ENCODE results near the gene SPOCK1. TPM values are rescaled to one million over a fixed set of nuclear protein-coding genes. Genes with fewer than 3 reads are reported as not detected.

The SPOCK1 gene
- total and polyA plus RNA-seq, 4 experiments from 2014 or later, result not detected

DNA sequence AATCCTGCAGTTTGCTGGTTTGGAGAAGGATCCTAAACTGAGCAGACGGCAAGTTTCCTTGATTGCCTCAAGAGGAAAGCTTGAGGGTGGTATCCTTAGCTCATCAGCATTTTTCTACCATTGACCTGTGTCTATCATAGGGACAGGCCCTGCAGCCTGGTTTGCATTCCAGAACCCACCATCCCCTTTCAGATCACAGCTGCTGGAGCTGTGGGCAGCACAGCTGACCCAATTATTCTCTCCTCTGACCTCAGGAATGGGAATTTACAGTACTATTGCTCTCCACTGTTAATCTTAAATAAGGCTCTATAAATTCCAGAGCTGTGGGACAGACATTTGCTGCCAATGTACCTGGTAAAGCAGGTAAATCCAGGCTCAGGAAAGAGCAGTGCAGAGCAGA is 163.0 kb downstream of the SPOCK1 start:
- Histone ChIP-seq H3K27me3 (ENCODE audit: insufficient read depth, low read length) (no peaks in the 10 kb centered on the region), H3K4me3 (ENCODE audit: low read length in 2 of 2) (no peak overlapping the region), H3K9me3 (ENCODE audit: control insufficient read depth in 1 of 2, low read length in 2 of 2) (no peaks in the 10 kb centered on the region), H3K4me1 (ENCODE audit: insufficient read depth, low read length) (no peaks in the 10 kb centered on the region), H3K36me3 (ENCODE audit: insufficient read depth, low read length) (no peaks in the 10 kb centered on the region), H3K27ac (ENCODE audit: low read depth, low read length) (no peak overlapping the region)
- intact Hi-C loops (cut with micrococcal nuclease), result no loop called here
- H3K9me3 Mint-ChIP-seq, result peaks cover 0 to 2% (median 0%) of the 10 kb centered on the region in 8 donors
- CTCF ChIA-PET (ENCODE audit: partially characterized antibody), result no interaction called here
- no peaks in the 10 kb centered on the region for H3K27me3 Mint-ChIP-seq
- H3K36me3 Mint-ChIP-seq, result no peaks in the 10 kb centered on the region
- no peak for DNase-seq
- POLR2A ChIA-PET (ENCODE audit: partially characterized antibody), result no interaction called here
- H3K4me1 Mint-ChIP-seq, result no peaks in the 10 kb centered on the region
- H3K4me3 Mint-ChIP-seq, result no peak overlapping the region
- no peak overlapping the region for H3K27ac Mint-ChIP-seq

DNA sequence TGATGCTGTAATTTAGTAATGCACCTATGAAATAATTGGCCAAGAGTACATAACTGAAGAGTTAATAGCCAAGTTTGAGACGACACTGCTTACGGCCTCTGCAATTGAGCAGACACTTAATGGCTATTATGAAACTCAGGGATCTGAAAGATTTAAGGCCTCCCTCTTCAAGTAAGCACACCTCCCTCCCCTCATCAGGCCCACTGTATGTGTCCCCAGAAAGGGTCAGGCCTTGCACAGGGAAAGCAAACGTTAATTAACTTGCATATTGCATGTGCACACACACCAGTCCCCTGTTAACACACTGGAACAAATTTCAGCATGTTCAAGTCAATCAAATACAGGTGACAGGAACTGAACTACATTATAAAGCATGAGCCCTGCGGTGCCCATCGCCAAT is 163.6 kb downstream of the SPOCK1 start:
- POLR2A ChIA-PET (ENCODE audit: partially characterized antibody), result no interaction called here
- Mint-ChIP-seq H3K4me1 (no peaks in the 10 kb centered on the region), H3K9me3 (peaks cover 0 to 2% (median 0%) of the 10 kb centered on the region in 8 donors), H3K4me3 (no peak overlapping the region), H3K27me3 (no peaks in the 10 kb centered on the region), H3K27ac (no peak overlapping the region), H3K36me3 (no peaks in the 10 kb centered on the region)
- intact Hi-C loops (cut with micrococcal nuclease), result no loop called here
- H3K27ac ChIP-seq (ENCODE audit: low read depth, low read length), result no peak overlapping the region
- H3K4me1 ChIP-seq (ENCODE audit: insufficient read depth, low read length), result no peaks in the 10 kb centered on the region
- H3K36me3 ChIP-seq (ENCODE audit: insufficient read depth, low read length), result no peaks in the 10 kb centered on the region
- CTCF ChIA-PET (ENCODE audit: partially characterized antibody), result no interaction called here
- no peaks in the 10 kb centered on the region for H3K9me3 ChIP-seq (ENCODE audit: control insufficient read depth in 1 of 2, low read length in 2 of 2)
- no peak overlapping the region for H3K4me3 ChIP-seq (ENCODE audit: low read length in 2 of 2)
- DNase-seq, result no peak
- H3K27me3 ChIP-seq (ENCODE audit: insufficient read depth, low read length), result no peaks in the 10 kb centered on the region

DNA sequence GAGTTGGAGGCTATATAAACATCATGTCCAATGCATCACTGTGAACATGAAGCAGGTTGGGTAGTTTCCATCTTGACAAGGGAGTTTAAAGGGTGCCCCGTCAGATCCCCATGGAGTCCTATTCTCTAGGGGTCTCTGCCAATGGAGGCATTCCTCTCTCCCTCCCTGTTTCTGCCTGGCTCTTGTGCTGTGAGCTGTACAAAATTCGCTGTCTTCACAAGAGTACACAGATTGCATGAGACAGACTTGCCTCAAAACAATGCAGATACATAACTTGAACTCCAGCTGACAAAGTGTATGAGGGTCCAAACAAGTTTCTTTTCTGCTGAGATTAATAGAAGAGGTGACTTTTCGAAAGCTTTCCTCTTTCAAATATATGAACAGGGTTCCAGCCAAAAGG is 165.2 kb downstream of the SPOCK1 start:
- no peaks in the 10 kb centered on the region for H3K27me3 Mint-ChIP-seq
- no peaks in the 10 kb centered on the region for H3K4me1 Mint-ChIP-seq
- no peak overlapping the region for H3K27ac Mint-ChIP-seq
- no peaks in the 10 kb centered on the region for H3K36me3 Mint-ChIP-seq
- ChIA-PET POLR2A (ENCODE audit: partially characterized antibody) (no interaction called here), CTCF (ENCODE audit: partially characterized antibody) (no interaction called here)
- H3K9me3 ChIP-seq (ENCODE audit: control insufficient read depth in 1 of 2, low read length in 2 of 2), result no peaks in the 10 kb centered on the region
- H3K27ac ChIP-seq (ENCODE audit: low read depth, low read length), result no peak overlapping the region
- no peaks in the 10 kb centered on the region for H3K36me3 ChIP-seq (ENCODE audit: insufficient read depth, low read length)
- H3K4me3 ChIP-seq (ENCODE audit: low read length in 2 of 2), result no peak overlapping the region
- H3K4me3 Mint-ChIP-seq, result no peak overlapping the region
- no peaks in the 10 kb centered on the region for H3K27me3 ChIP-seq (ENCODE audit: insufficient read depth, low read length)
- H3K9me3 Mint-ChIP-seq, result peaks cover 0 to 2% (median 0%) of the 10 kb centered on the region in 8 donors
- no peak for DNase-seq
- no peaks in the 10 kb centered on the region for H3K4me1 ChIP-seq (ENCODE audit: insufficient read depth, low read length)
- intact Hi-C loops (cut with micrococcal nuclease), result no loop called here

DNA sequence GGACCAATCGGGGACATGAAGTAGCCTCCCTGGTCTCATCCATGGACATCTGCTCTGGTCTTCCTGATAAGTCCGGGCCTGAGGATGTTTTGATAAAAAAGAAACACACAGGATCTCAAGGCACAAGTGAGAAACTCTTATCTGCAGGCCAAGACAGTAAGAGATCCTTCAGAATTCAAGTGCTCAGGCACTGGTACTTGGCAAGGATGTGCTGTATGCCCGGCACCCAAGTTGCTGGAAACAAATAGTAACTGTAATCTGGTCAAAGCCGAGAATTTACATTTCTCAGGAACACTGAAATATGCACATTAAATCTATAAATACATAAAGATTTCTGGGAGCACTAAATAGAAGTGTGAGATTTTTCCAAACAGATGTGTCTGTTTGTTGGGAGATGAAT is 165.7 kb downstream of the SPOCK1 start:
- Histone ChIP-seq H3K27ac (ENCODE audit: low read depth, low read length) (no peak overlapping the region), H3K36me3 (ENCODE audit: insufficient read depth, low read length) (no peaks in the 10 kb centered on the region), H3K4me1 (ENCODE audit: insufficient read depth, low read length) (no peaks in the 10 kb centered on the region), H3K4me3 (ENCODE audit: low read length in 2 of 2) (no peak overlapping the region), H3K9me3 (ENCODE audit: control insufficient read depth in 1 of 2, low read length in 2 of 2) (no peaks in the 10 kb centered on the region), H3K27me3 (ENCODE audit: insufficient read depth, low read length) (no peaks in the 10 kb centered on the region)
- ChIA-PET CTCF (ENCODE audit: partially characterized antibody) (no interaction called here), POLR2A (ENCODE audit: partially characterized antibody) (no interaction called here)
- peaks cover 0 to 2% (median 0%) of the 10 kb centered on the region in 8 donors for H3K9me3 Mint-ChIP-seq
- no peaks in the 10 kb centered on the region for H3K27me3 Mint-ChIP-seq
- no peaks in the 10 kb centered on the region for H3K4me1 Mint-ChIP-seq
- intact Hi-C loops (cut with micrococcal nuclease), result no loop called here
- no peak overlapping the region for H3K4me3 Mint-ChIP-seq
- H3K36me3 Mint-ChIP-seq, result no peaks in the 10 kb centered on the region
- H3K27ac Mint-ChIP-seq, result no peak overlapping the region
- no peak for DNase-seq

DNA sequence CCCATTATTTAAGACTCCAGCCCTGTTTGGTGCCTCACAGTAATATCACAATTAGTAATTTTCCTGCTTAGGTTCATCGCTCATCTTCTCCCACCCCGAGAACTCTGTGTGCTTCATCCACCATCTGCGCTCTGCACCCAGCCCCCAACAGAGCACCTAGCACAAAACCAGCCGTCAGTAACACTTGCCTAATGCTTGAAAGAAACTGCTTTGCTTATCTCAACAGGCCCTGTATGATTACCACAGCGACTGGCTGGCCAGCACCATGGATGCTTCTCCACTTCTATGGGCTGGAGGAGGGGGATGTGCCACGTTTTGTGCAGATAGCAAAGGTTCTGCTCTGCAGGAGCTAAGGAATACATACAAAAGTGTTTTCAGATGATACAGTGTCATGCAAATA is 166.8 kb downstream of the SPOCK1 start:
- H3K27me3 Mint-ChIP-seq, result no peaks in the 10 kb centered on the region
- H3K9me3 ChIP-seq (ENCODE audit: control insufficient read depth in 1 of 2, low read length in 2 of 2), result no peaks in the 10 kb centered on the region
- POLR2A ChIA-PET (ENCODE audit: partially characterized antibody), result no interaction called here
- CTCF ChIA-PET (ENCODE audit: partially characterized antibody), result interaction anchor here (0.7 kb wide), 1 partner anchor 16 kb away, joined by 4 read pairs; no protein-coding TSS in a partner anchor
- H3K36me3 ChIP-seq (ENCODE audit: insufficient read depth, low read length), result no peaks in the 10 kb centered on the region
- no peak for DNase-seq
- no peak overlapping the region for H3K4me3 Mint-ChIP-seq
- intact Hi-C loops (cut with micrococcal nuclease), result no loop called here
- no peaks in the 10 kb centered on the region for H3K36me3 Mint-ChIP-seq
- H3K27me3 ChIP-seq (ENCODE audit: insufficient read depth, low read length), result no peaks in the 10 kb centered on the region
- H3K4me1 Mint-ChIP-seq, result no peaks in the 10 kb centered on the region
- H3K27ac ChIP-seq (ENCODE audit: low read depth, low read length), result no peak overlapping the region
- H3K4me3 ChIP-seq (ENCODE audit: low read length in 2 of 2), result no peak overlapping the region
- no peaks in the 10 kb centered on the region for H3K4me1 ChIP-seq (ENCODE audit: insufficient read depth, low read length)
- no peak overlapping the region for H3K27ac Mint-ChIP-seq
- peaks cover 0 to 2% (median 0%) of the 10 kb centered on the region in 8 donors for H3K9me3 Mint-ChIP-seq

DNA sequence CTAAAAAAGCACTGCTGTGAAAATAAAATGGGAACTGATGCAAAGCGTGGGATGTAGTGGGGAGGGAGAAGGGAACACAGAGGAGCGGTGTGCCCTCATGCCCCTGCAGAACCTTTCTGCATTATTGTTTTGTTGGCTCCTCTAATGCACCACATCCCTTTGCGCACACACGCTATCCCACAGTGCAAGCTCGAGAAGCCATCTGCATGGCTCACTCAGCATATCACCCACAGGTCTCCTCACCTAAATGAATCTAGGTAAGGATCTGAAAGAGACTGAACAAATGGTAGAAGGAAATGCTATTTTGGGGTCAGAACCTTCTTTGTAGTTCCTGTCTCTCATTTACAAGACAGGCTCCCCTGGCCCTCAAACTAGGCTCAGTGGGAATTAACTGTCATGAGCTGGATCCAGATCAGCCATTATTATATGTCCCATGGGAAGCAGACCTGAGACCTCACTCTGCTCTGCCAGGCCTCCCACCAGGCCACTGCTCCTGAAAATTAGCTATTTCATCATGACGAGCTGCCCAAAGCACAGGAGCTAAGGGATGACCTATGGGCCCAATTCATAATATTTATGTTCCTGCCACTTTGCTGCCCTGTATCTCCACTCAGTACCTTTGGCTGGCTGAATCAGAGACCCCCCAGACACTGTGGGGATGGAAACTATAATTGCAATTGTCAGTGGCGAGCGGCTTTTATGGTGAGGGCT is 169.4 kb downstream of the SPOCK1 start:
- Histone ChIP-seq H3K36me3 (ENCODE audit: insufficient read depth, low read length) (no peaks in the 10 kb centered on the region), H3K27me3 (ENCODE audit: insufficient read depth, low read length) (no peaks in the 10 kb centered on the region), H3K4me1 (ENCODE audit: insufficient read depth, low read length) (no peaks in the 10 kb centered on the region), H3K27ac (ENCODE audit: low read depth, low read length) (no peak overlapping the region), H3K4me3 (ENCODE audit: low read length in 2 of 2) (no peak overlapping the region), H3K9me3 (ENCODE audit: control insufficient read depth in 1 of 2, low read length in 2 of 2) (no peaks in the 10 kb centered on the region)
- Mint-ChIP-seq H3K4me1 (no peaks in the 10 kb centered on the region), H3K27me3 (peaks cover 0 to 6% of the 10 kb centered on the region in 2 donors), H3K9me3 (peaks cover 0 to 2% (median 0%) of the 10 kb centered on the region in 8 donors), H3K4me3 (no peak overlapping the region), H3K27ac (no peak overlapping the region), H3K36me3 (no peaks in the 10 kb centered on the region)
- POLR2A ChIA-PET (ENCODE audit: partially characterized antibody), result no interaction called here
- intact Hi-C loops (cut with micrococcal nuclease), result no loop called here
- CTCF ChIA-PET (ENCODE audit: partially characterized antibody), result interaction anchor here (2.9 kb wide), 1 partner anchor 10 kb away, joined by 15 read pairs; no protein-coding TSS in a partner anchor
- DNase-seq, result no peak

DNA sequence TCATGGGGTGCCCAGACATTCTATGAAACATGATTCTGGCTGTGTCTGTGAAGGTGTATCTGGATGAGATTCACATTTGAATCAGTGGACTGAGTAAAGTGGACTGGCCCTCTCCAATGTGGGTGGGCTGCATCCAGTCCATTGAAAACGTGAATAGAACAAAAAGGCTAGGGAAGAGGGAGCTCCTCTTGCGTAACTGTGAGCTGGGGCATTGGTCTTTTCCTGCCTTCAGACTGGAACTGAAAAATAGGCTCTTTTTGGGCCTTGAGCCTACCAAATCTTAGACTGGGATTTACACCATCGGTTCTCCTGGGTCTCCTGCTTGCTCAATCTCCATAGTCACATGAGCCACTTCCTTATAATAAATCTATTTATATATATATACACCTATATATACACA is 170.1 kb downstream of the SPOCK1 start:
- Mint-ChIP-seq H3K4me3 (no peak overlapping the region), H3K36me3 (no peaks in the 10 kb centered on the region), H3K9me3 (no peaks in the 10 kb centered on the region), H3K27ac (no peak overlapping the region), H3K4me1 (no peaks in the 10 kb centered on the region), H3K27me3 (peaks cover 0 to 6% of the 10 kb centered on the region in 2 donors)
- H3K36me3 ChIP-seq (ENCODE audit: insufficient read depth, low read length), result no peaks in the 10 kb centered on the region
- CTCF ChIA-PET (ENCODE audit: partially characterized antibody), result interaction anchor here (2.9 kb wide), 1 partner anchor 9 kb away, joined by 15 read pairs; no protein-coding TSS in a partner anchor
- H3K9me3 ChIP-seq (ENCODE audit: control insufficient read depth in 1 of 2, low read length in 2 of 2), result no peaks in the 10 kb centered on the region
- DNase-seq, result no peak
- no peaks in the 10 kb centered on the region for H3K27me3 ChIP-seq (ENCODE audit: insufficient read depth, low read length)
- no peaks in the 10 kb centered on the region for H3K4me1 ChIP-seq (ENCODE audit: insufficient read depth, low read length)
- intact Hi-C loops (cut with micrococcal nuclease), result no loop called here
- POLR2A ChIA-PET (ENCODE audit: partially characterized antibody), result no interaction called here
- H3K4me3 ChIP-seq (ENCODE audit: low read length in 2 of 2), result no peak overlapping the region
- H3K27ac ChIP-seq (ENCODE audit: low read depth, low read length), result no peak overlapping the region
